NOMO-1 (cell line): ENCODE results near the gene MRGPRX3.
"Not testable (repeated sequence)": the region's sequence is repeated elsewhere in the genome, so short reads cannot be mapped to it uniquely, and the experiment has no call there.

Experiments
- DNase-seq, 2 experiments: peaks; one replicate each; lab custom pipeline; 2025; ENCODE audit not compliant: unreplicated experiment in 2 of 2; lab: John Stamatoyannopoulos, UW

Gene MRGPRX3

DNA sequence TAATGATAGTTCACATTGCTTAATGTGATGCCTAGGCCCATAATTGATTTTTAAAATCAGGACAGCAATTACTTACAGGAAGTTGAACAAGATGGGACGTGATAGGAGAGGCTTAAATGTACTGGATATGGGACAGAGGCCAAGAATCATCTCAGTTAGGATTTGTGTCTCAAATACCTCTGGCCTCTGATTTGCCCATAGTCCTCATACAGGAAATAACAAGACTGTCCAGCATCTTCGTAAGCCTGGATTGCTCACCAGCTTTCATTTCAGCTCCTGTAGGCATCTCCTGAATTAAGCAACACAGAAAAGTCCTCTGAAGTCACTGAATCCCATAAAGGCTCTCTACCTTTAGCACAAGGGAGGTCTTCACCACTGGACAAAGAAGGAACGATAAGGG lies at the start of gene MRGPRX3:
MRGPRX3 (plus strand) TSS at position 231 of the 400 bp plus-strand sequence. CDS start 4,632 bp downstream, outside the sequence.
- DNase-seq, result no peak

DNA sequence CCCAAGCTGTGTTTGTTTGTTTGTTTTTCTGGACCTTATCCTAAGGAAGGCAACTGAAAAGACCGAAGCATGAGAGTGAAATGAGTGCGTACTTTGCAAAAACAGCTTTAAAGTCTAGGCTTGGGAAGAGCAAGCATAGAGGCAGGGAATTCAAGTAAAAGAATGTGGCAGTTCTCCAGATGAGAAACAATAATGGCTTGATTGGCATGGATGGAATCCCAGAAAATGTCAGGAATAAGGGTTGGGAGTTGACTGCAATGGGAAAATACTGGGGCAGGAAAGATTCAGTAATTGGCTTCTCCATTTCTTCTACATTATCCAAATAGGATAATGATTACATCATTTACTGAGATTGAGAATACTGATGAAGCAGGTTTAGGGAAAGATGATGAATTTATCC lies 44.0 kb upstream of the MRGPRX3 start:
- no peak for DNase-seq

GRCh38 chr11:18088966-18089365 lies 43.4 kb upstream of the MRGPRX3 start:
- peak; percentile 12 to 90 for DNase-seq

GRCh38 chr11:18091731-18092130 lies 40.6 kb upstream of the MRGPRX3 start:
- DNase-seq, result no peak

- no peak for DNase-seq
These were observed 38.4 kb upstream of the MRGPRX3 start for GRCh38 chr11:18093959-18094358.

DNA sequence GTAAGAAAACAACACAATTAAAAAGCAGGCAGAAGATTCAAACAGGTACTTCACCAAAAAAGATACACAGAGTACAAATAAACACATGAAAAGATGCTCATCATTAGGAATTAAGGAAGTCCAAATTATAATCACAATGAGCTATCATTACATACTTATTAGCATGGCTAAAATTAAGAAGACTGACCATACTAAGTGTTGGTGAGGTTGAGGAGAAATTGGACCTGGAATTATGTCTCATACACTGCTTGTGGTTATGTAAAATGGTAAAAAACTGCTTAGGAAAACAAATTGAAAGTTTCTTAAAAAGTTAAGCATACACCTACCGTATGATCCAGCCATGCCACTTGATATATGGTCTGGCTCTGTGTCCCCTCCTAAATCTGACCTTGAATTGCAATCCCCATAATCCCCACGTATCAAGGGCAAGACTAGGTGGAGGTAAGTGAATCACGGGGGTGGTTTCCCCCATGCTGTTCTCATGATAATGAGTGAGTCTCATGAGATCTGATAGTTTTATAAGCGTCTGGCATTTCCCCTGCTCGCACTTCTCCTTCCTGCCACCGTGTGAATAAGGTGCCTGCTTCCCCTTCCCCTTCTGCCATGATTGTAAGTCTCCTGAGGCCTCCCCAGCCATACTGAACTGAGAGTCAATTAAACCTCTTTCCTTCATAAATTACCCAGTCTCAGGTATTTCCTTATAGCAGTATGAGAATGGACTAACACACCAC lies 31.3 kb upstream of the MRGPRX3 start:
- DNase-seq, result no peak

GRCh38 chr11:18105086-18105801 lies 27.1 kb upstream of the MRGPRX3 start:
- no peak for DNase-seq

GRCh38 chr11:18105802-18106574 lies 26.4 kb upstream of the MRGPRX3 start, which contains the start of gene SAAL1:
TSS of gene SAAL1 (minus strand) at chr11:18106082. CDS start at chr11:18106041, 41 bp downstream.
- DNase-seq, result peak; percentile 70 to 82

- no peak for DNase-seq
These were observed 25.7 kb upstream of the MRGPRX3 start for GRCh38 chr11:18106688-18107087.

GRCh38 chr11:18108254-18108653 lies 24.1 kb upstream of the MRGPRX3 start:
- no peak for DNase-seq

DNA sequence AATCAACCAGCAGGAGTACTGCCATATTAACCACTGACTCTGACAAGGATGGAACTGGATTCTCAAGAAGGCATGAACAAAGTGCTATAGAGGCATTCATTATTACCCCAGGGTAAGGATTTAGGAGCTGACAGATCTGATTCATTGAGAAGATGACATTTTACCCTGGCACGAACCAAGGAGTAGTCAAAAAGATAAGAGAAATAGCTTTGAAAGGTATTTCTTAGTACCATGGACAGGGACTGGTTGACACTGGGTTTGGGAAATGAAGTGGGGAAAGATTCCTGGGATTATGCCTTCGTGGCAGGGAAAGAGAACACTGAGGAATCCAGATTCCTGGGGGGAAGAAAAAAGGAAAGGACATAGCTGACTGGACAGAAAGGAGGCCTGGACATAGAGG lies 21.4 kb upstream of the MRGPRX3 start:
- DNase-seq, result no peak

DNA sequence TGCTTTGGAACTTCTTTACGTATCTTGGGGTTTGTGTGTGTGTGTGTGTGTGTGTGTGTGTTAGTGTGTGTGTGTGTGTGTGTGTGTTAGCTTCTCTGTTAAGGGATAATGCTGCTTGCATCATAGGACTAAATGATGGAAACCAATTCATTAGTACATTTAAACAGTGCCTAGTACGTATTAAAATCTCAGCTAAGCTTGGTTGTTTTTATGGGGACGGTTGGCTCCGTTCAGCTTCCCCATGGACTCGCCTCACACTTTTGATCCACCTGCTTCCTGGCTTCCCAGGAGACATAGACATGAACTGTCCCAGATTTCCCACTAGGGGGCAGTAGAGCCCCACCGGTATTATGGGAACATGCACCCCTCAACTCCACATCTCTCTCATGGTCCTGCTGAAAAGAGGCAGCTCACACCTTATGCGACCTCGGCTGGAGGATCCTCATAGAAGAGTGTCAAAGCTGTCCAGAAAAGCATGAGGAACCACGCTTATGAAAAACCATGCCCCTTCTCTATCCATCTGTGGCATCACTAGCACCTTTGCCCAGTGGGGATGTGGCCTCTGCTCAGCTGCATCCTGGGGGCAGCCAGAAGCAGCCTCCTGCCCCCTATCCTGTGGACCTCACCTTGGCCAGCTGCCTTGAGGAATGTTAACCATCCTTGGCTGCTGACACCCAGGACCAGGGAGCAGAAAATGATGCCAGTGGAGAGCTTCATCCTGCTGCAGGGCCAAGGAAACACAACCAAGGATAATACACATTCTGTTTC lies 16.8 kb upstream of the MRGPRX3 start:
- DNase-seq, result peak; percentile 21 to 28

- not testable (repeated sequence) for DNase-seq
These were observed 11.0 kb upstream of the MRGPRX3 start for GRCh38 chr11:18121331-18121828.

DNA sequence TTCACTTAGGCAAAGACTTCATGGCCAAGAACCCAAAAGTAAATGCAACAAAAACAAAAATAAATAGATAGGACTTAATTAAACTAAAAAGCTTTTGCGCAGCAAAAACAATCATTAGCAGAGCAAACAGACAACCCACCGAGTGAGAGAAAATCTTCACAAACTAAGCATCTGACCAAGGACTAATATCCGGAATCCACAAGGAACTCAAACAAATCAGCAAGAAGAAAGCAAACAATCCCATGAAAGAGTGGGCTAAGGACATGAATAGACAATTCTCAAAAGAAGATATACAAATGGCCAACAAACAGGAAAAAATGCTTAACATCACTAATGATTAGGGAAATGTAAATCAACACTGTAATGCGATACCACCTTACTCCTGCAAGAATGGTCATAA lies 1.3 kb upstream of the MRGPRX3 start:
- DNase-seq, result not testable (repeated sequence)

- DNase-seq, result no peak
These were observed 2.9 kb downstream of the MRGPRX3 start for GRCh38 chr11:18135308-18135707.

DNA sequence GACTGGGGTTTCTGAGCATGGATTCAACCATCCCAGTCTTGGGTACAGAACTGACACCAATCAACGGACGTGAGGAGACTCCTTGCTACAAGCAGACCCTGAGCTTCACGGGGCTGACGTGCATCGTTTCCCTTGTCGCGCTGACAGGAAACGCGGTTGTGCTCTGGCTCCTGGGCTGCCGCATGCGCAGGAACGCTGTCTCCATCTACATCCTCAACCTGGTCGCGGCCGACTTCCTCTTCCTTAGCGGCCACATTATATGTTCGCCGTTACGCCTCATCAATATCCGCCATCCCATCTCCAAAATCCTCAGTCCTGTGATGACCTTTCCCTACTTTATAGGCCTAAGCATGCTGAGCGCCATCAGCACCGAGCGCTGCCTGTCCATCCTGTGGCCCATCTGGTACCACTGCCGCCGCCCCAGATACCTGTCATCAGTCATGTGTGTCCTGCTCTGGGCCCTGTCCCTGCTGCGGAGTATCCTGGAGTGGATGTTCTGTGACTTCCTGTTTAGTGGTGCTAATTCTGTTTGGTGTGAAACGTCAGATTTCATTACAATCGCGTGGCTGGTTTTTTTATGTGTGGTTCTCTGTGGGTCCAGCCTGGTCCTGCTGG lies 4.9 kb downstream of the MRGPRX3 start:
- no peak for DNase-seq

GRCh38 chr11:18140145-18140544 lies 7.8 kb downstream of the MRGPRX3 start:
- DNase-seq, result no peak

DNA sequence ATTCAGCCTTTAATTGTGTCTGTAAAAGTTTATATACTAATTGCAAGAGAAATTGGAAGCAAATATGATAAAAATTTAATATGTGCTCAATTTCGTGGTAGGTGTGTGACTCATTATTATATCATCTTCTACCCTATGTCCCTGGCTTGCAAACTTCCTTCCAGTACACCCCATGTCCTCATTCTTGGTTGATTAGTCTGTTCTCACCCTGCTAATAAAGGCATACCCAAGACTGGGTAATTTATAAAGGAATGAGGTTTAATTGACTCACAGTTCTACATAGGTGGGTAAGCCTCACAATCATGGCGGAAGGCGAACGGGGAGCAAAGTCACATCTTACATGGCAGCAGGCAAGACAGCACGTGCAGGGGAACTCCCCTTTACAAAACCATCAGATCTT lies 11.9 kb downstream of the MRGPRX3 start:
- DNase-seq, result no peak

- no peak for DNase-seq
These were observed 12.7 kb downstream of the MRGPRX3 start for GRCh38 chr11:18145025-18145424.

DNA sequence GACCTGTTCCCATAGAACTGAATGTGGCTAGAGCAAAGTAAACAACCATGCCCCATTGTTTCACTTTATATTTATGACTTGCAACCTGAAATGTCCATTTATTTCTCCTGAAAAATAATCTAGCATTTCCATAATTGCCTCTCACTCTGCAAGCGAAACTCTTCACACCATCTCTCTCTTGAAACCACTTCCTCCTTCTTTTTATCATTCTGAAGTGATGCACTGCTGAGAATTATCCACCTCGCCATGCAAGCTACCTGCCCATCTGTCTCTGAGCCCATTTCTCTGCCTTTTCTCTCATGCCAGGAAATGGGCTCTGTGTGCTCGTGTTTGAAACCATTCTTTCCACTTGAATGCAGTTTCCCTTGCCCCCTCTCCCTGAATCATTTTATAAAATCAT lies 13.5 kb downstream of the MRGPRX3 start:
- no peak for DNase-seq
